ENCODE measurements around the gene LTF. TPM values are rescaled to one million over a fixed set of nuclear protein-coding genes. Genes with fewer than 3 reads are reported as not detected.
A peak's percentile ranks its signal among the peaks of the same experiment; 100 is the strongest.

Gene LTF
- total and polyA plus RNA-seq, 9 of the 15 experiments (the other 6 are each of a cell fraction or from before 2014, with no cell fraction given): 0.07 TPM; not detected in 8

- TF ChIP-seq, protein P1, sequence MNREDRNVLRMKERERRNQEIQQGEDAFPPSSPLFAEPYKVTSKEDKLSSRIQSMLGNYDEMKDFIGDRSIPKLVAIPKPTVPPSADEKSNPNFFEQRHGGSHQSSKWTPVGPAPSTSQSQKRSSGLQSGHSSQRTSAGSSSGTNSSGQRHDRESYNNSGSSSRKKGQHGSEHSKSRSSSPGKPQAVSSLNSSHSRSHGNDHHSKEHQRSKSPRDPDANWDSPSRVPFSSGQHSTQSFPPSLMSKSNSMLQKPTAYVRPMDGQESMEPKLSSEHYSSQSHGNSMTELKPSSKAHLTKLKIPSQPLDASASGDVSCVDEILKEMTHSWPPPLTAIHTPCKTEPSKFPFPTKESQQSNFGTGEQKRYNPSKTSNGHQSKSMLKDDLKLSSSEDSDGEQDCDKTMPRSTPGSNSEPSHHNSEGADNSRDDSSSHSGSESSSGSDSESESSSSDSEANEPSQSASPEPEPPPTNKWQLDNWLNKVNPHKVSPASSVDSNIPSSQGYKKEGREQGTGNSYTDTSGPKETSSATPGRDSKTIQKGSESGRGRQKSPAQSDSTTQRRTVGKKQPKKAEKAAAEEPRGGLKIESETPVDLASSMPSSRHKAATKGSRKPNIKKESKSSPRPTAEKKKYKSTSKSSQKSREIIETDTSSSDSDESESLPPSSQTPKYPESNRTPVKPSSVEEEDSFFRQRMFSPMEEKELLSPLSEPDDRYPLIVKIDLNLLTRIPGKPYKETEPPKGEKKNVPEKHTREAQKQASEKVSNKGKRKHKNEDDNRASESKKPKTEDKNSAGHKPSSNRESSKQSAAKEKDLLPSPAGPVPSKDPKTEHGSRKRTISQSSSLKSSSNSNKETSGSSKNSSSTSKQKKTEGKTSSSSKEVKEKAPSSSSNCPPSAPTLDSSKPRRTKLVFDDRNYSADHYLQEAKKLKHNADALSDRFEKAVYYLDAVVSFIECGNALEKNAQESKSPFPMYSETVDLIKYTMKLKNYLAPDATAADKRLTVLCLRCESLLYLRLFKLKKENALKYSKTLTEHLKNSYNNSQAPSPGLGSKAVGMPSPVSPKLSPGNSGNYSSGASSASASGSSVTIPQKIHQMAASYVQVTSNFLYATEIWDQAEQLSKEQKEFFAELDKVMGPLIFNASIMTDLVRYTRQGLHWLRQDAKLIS (CRISPR knock-in tag; IDR thresholded peaks at IDR 0.05): no peak
- TF ChIP-seq ZNF133 (CRISPR knock-in tag; IDR thresholded peaks at IDR 0.05): no peak
- no peak for TF ChIP-seq ZNF253 (CRISPR knock-in tag; conservative IDR thresholded peaks at IDR 0.05)
- TF ChIP-seq NEUROD1 (IDR thresholded peaks at IDR 0.05; ENCODE audit: borderline replicate concordance, low read depth, low read length, partially characterized antibody): peak; percentile 43
- no peak for TF ChIP-seq ZNF76 (CRISPR knock-in tag; IDR thresholded peaks at IDR 0.05; ENCODE audit: borderline replicate concordance)
- TF ChIP-seq ZNF780A (CRISPR knock-in tag; IDR thresholded peaks at IDR 0.05): no peak
- no peak for TF ChIP-seq HDGF (IDR thresholded peaks at IDR 0.05)
Observed at GRCh38 chr3:46400000-46400734, 64.5 kb downstream of the LTF start (continued).

Data from K562 (cell line).